Tibial artery (tissue), 4 donors: Measurements from ENCODE around the gene C6orf47.
A peak's percentile ranks its signal among the peaks of the same experiment; 100 is the strongest.

Experiments used
- DNase-seq, 2 donors: peaks; one replicate each; pipeline ENCODE4 v3.0.0-alpha.2; 2019
- H3K27ac ChIP-seq, 2 donors: fragments of 200-600 bp; sonication (generic) in 1 of 2; 1 replicate in 1 of 2; 2 replicates in 1 of 2; pipeline ENCODE4 v1.5.1; 2018 to 2019; ENCODE audit warnings: mild to moderate bottlenecking in 1 of 2
- H3K27me3 ChIP-seq, 2 donors: fragments of 200-600 bp; sonication (generic) in 1 of 2; one replicate each; pipeline versions ENCODE4 v1.5.1 to v1.6.0; 2016 to 2019
- H3K36me3 ChIP-seq, 3 donors: fragments of 200-600 bp; sonication (generic) in 2 of 3; one replicate each; pipeline ENCODE4 v1.5.1; 2016 to 2019; ENCODE audit warnings: mild to moderate bottlenecking in 2 of 3
- H3K4me1 ChIP-seq, 4 donors: fragments of 200-600 bp; sonication (generic) in 2 of 4; 1 replicate in 3 of 4; 2 replicates in 1 of 4; pipeline ENCODE4 v1.5.1; 2016 to 2019
- H3K4me3 ChIP-seq, 2 donors: fragments of 200-600 bp; sonication (generic) in 1 of 2; 1 replicate in 1 of 2; 2 replicates in 1 of 2; pipeline ENCODE4 v1.5.1; 2018 to 2019; ENCODE audit warnings: mild to moderate bottlenecking in 2 of 2
- H3K9me3 ChIP-seq, 3 donors: fragments of 200-600 bp; sonication (generic) in 1 of 3; one replicate each; pipeline ENCODE4 v1.5.1; 2016 to 2019
- intact Hi-C: fragments of 100-400 bp; cut with DNase I; formaldehyde crosslinking; loops from one replicate; pipeline ENCODE4 v1.15.0; 2023; ENCODE audit warnings: low total_unique reads
- TF ChIP-seq, protein P1 (sequence below), 2 experiments: fragments of 200-600 bp in 1 of 2; fragments of 450-650 bp in 1 of 2; IDR thresholded peaks; one replicate each; pipeline ENCODE4 v1.5.1; 2017 to 2019; ENCODE audit warnings: antibody characterized with exemption in 2 of 2, mild to moderate bottlenecking in 1 of 2, moderate library complexity in 1 of 2

Gene C6orf47

GRCh38 chr6:31702819-31703716, 42.5 kb upstream of the C6orf47 start, which contains the start of gene ABHD16A:
TSS of gene ABHD16A (minus strand) at chr6:31703324. CDS start at chr6:31703281, 43 bp downstream.
- intact Hi-C loops: loop anchor here (5.0 kb wide), 1 partner anchor 34 kb away; the partner anchor contains the start of gene CLIC1
- Histone ChIP-seq H3K9me3 (no peaks in the 10 kb centered on the region), H3K27me3 (no peaks in the 10 kb centered on the region), H3K4me3 (peak within 1 kb of the TSS; percentile 79 to 95), H3K36me3 (peaks cover 0 to 20% (median 4%) of the 10 kb centered on the region in 3 donors), H3K4me1 (peaks cover 6 to 27% (median 23%) of the 10 kb centered on the region in 4 donors), H3K27ac (peak within 1 kb of the TSS; percentile 94 to 99)
- peak; percentile 99 to 100 for DNase-seq
- TF ChIP-seq, protein P1, sequence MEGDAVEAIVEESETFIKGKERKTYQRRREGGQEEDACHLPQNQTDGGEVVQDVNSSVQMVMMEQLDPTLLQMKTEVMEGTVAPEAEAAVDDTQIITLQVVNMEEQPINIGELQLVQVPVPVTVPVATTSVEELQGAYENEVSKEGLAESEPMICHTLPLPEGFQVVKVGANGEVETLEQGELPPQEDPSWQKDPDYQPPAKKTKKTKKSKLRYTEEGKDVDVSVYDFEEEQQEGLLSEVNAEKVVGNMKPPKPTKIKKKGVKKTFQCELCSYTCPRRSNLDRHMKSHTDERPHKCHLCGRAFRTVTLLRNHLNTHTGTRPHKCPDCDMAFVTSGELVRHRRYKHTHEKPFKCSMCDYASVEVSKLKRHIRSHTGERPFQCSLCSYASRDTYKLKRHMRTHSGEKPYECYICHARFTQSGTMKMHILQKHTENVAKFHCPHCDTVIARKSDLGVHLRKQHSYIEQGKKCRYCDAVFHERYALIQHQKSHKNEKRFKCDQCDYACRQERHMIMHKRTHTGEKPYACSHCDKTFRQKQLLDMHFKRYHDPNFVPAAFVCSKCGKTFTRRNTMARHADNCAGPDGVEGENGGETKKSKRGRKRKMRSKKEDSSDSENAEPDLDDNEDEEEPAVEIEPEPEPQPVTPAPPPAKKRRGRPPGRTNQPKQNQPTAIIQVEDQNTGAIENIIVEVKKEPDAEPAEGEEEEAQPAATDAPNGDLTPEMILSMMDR (IDR thresholded peaks at IDR 0.05): peak in 1 of 2 experiments; percentile 15

GRCh38 chr6:31702405-31702818, 41.8 kb upstream of the C6orf47 start:
- Histone ChIP-seq H3K27me3 (no peaks in the 10 kb centered on the region), H3K27ac (peak overlapping the region; percentile 94 to 99), H3K4me1 (peaks cover 6 to 27% (median 23%) of the 10 kb centered on the region in 4 donors), H3K9me3 (no peaks in the 10 kb centered on the region), H3K36me3 (peaks cover 0 to 27% (median 4%) of the 10 kb centered on the region in 3 donors), H3K4me3 (peak overlapping the region; percentile 79 to 95)
- intact Hi-C loops: loop anchor here (5.0 kb wide), 1 partner anchor 35 kb away; the partner anchor contains the start of gene CLIC1
- DNase-seq: no peak
- TF ChIP-seq, protein P1 (IDR thresholded peaks at IDR 0.05): no peak

DNA sequence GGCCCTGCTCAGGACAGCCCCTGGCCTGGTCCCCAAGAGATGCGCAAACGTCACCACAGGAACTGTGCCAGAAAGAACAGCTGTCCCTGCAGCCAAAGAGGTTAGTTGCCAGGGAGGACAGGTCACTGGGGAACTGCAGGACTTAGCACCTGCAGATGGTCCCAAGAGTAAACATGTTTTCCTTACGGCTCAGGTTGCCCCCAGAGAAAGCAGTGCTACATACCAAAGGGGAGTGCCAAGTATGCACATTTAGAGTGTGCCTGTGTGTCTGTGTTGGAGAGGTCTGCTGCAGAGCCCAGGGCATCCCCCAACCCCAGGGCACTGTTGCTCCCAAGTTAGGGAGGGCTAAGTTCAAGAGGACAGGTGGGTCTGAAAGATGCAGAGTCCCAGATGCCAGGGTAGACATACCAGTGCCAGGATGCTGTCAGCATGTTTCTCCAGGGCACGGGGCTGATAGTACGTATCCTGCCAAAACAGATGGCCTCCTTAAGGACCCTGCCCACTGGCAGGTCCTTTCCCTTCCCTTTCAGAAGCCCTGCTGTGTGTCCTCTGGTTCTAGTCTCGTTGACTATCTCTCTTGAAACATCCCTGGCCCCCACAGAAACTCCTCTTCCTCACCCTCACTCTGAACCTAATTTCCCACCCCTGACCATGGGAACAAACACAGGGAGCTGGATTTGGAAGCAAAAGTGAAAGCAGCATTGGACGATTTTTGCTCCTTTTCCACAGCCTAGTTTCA, 41.3 kb upstream of the C6orf47 start:
- Histone ChIP-seq H3K4me1 (peaks cover 6 to 27% (median 23%) of the 10 kb centered on the region in 4 donors), H3K27ac (peak overlapping the region; percentile 94 to 99), H3K4me3 (peak overlapping the region; percentile 79 to 95), H3K36me3 (peaks cover 3 to 32% (median 4%) of the 10 kb centered on the region in 3 donors), H3K9me3 (no peaks in the 10 kb centered on the region), H3K27me3 (no peaks in the 10 kb centered on the region)
- DNase-seq: no peak
- TF ChIP-seq, protein P1 (IDR thresholded peaks at IDR 0.05): no peak
- intact Hi-C loops: loop anchor here (5.0 kb wide), 1 partner anchor 35 kb away; the partner anchor contains the start of gene CLIC1

GRCh38 chr6:31700740-31701401, 40.3 kb upstream of the C6orf47 start:
- H3K4me3 ChIP-seq: no peak overlapping the region
- H3K27ac ChIP-seq: no peak overlapping the region
- DNase-seq: no peak
- H3K27me3 ChIP-seq: no peaks in the 10 kb centered on the region
- peaks cover 6 to 27% (median 23%) of the 10 kb centered on the region in 4 donors for H3K4me1 ChIP-seq
- intact Hi-C loops: loop anchor here (5.0 kb wide), 1 partner anchor 36 kb away; the partner anchor contains the start of gene CLIC1
- TF ChIP-seq, protein P1 (IDR thresholded peaks at IDR 0.05): no peak
- peaks cover 12 to 42% (median 14%) of the 10 kb centered on the region in 3 donors for H3K36me3 ChIP-seq
- H3K9me3 ChIP-seq: no peaks in the 10 kb centered on the region

DNA sequence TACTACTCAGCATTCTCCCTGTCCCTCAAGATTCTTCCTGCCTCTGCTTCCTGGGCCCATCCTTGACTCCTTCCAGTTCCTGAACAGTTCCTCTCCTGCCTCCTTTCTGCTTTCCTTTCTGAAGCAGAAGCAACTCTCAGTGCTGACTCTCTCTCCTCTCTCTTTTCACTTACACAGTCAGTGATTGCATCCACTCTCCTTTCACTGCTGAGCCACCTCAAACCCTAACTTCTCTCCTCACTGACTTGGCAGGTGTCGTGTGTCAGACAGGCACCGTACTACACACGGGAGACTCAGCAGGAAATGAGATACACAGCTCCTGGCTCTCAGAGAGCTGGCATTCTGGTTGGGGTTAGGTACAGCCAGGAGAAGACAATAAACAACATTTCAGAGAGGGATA, 37.0 kb upstream of the C6orf47 start:
- Histone ChIP-seq H3K27me3 (no peaks in the 10 kb centered on the region), H3K9me3 (no peaks in the 10 kb centered on the region), H3K4me3 (no peak overlapping the region), H3K27ac (no peak overlapping the region), H3K36me3 (peaks cover 25 to 75% (median 47%) of the 10 kb centered on the region in 3 donors), H3K4me1 (peaks cover 0 to 21% (median 17%) of the 10 kb centered on the region in 4 donors)
- intact Hi-C loops: no loop called here
- TF ChIP-seq, protein P1 (IDR thresholded peaks at IDR 0.05): no peak
- no peak for DNase-seq
